HEK293T (cell line): ENCODE measurements around the gene INPP4B.

ENCODE experiments used
- ARNT ChIP-seq: fragments of 450-650 bp; IDR thresholded peaks from 2 replicates; pipeline ENCODE4 v1.6.1; 2017; ENCODE audit warnings: mild to moderate bottlenecking
- BHLHE40 ChIP-seq: fragments of 450-650 bp; IDR thresholded peaks from 2 replicates; pipeline ENCODE4 v1.6.1; 2016; ENCODE audit warnings: mild to moderate bottlenecking, moderate library complexity, borderline replicate concordance
- ELF4 ChIP-seq: fragments of 450-650 bp; IDR thresholded peaks from 2 replicates; pipeline ENCODE4 v1.6.1; 2017; ENCODE audit warnings: antibody characterized with exemption
- FOXA1 ChIP-seq: fragments of 450-650 bp; IDR thresholded peaks from 2 replicates; pipeline ENCODE4 v1.6.1; 2016; ENCODE audit warnings: mild to moderate bottlenecking
- FOXM1 ChIP-seq: fragments of 450-650 bp; IDR thresholded peaks from 2 replicates; pipeline ENCODE4 v1.6.1; 2017; ENCODE audit warnings: mild to moderate bottlenecking, borderline replicate concordance
- TARDBP ChIP-seq: fragments of 450-650 bp; IDR thresholded peaks from 2 replicates; pipeline ENCODE4 v1.6.1; 2016
- ZNF384 ChIP-seq: fragments of 450-650 bp; IDR thresholded peaks from 2 replicates; pipeline ENCODE4 v1.6.1; 2016

DNA sequence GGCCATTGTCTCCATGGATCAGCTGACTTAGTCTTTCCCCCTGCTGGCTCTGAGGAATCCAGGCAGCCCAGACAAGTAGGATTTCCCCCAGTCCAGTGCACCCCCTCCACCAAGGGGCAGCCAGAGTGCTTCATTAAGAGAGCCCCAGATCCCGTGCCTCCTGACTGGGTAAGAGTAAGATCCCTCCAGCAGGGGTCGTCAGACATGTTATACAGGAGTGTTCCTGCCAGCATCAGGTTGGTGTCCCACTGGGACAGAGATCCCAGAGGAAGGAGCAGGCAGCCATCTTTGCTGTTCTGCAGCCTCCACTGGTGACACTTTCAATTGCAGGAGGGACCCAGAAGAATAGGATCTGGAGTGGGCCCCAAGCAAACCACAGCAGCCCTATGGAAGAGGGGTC lies 29.0 kb upstream of the INPP4B start:
- TF ChIP-seq TARDBP (no peak), FOXM1 (no peak), FOXA1 (no peak), ELF4 (no peak), BHLHE40 (no peak), ZNF384 (no peak), ARNT (no peak)
